Measurements from ENCODE around the gene MPO.

MPO gene

DNA sequence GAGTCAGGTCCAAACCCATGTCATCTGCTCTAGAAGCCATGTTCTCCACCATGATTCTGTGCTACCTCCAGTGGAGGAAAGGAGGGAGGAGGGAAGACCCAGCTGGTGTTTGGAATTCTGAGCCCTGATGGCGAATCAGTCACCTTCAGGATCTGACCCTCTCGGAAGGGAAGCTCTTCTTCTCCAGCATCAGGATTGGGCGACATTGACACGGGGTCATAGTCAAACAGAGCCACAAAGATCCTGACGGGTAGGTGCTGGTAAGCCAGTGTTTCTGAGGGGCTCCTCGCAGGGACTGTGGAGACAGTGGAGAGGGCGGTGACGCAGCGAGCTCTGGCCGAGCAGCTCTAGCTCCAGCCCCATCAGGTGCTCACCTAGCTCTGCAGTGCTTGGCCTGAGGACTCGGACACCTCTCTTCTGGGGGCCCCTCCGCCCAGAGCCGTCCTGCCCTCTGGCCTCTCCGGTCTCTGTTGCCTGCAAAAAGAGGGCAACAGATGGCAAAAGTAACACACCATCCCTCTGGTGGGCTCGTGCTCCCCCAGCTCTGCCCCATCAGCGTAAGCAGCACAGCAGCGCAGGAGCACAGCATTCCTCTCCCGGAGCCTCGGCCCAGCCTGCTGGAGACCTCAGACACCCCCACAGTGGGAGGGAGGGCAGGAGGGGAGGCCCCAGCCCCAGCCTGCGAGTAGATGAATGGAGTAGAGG, 26.9 kb upstream of the MPO start:
- H3K27me3 Mint-ChIP-seq, result no peaks in the 10 kb centered on the region
- no peak for DNase-seq (ENCODE audit: low spot score in 2 of 2)
- no peak for ATAC-seq (replicated peaks; ENCODE audit: extremely low read depth, poor library complexity, severe bottlenecking)
- H3K4me1 Mint-ChIP-seq, result peaks cover 5% of the 10 kb centered on the region
- peaks cover 11% of the 10 kb centered on the region for H3K36me3 Mint-ChIP-seq (ENCODE audit: insufficient read depth)
- no peaks in the 10 kb centered on the region for H3K9me3 Mint-ChIP-seq
- no peak overlapping the region for H3K27ac Mint-ChIP-seq (ENCODE audit: low read depth)
- no peak overlapping the region for H3K4me3 Mint-ChIP-seq

DNA sequence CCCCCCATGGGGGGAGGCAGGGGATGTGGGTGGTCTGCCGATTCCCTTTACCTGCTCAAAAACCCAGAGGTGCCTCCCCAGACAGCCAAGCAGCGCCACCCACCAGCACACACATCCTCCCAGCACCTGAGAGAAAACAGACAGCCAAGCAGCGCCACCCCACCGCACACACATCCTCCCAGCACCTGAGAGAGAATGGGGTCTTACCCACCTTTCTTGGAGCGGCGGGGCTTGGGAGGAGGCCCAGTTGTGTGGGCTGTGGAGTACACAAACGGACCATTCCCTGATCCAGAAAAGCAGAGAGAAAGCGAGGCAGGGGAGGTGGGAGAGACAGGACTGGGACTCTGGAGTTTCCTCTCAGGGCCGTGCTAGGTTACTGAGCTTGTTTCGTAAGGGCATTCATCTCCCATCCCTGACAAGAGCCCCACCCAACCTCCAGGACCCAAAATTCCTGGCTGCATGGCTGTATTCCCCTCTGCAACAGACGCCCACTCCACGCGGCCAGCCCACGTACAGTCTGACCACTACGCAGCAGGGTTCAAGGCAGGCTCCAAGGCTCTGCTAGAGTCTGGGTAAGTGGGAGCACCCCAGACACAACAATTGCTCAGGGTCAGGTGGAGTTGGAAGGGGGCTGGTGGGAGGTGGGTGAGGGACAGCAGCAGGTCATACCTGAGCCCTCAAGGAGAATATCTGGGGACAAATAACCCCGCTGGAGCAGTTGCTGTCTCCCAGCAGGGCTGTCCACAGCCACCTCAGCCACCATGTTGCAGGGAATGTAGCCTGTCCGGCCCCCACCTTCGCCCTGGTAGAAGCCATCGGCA, 25.6 kb upstream of the MPO start:
- H3K4me3 Mint-ChIP-seq, result no peak overlapping the region
- DNase-seq (ENCODE audit: low spot score in 2 of 2) (peak in 1 of 2 donors; percentile 7), ATAC-seq (replicated peaks; ENCODE audit: extremely low read depth, poor library complexity, severe bottlenecking) (no peak)
- H3K4me1 Mint-ChIP-seq, result peaks cover 5% of the 10 kb centered on the region
- no peak overlapping the region for H3K27ac Mint-ChIP-seq (ENCODE audit: low read depth)
- no peaks in the 10 kb centered on the region for H3K9me3 Mint-ChIP-seq
- peaks cover 8% of the 10 kb centered on the region for H3K36me3 Mint-ChIP-seq (ENCODE audit: insufficient read depth)
- H3K27me3 Mint-ChIP-seq, result no peaks in the 10 kb centered on the region

DNA sequence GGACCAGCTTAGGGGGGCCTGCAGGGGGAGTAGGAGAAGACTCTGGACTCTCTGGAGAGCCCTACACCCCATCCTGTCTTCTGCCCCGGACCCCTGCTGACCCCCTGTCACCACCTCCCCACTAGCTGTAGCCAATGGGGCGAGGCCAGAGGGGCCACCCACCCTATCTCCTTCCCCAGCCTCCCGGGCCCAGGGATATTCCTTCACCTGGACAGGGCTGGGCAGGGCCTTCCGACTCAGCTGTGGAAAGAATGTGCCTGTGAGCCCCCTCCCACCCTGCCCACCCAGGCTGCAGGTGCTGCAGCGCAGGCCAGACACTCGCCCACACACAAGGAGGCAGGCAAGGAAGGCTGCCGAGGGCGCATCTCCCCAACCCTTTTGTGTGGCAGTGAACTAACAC, 24.9 kb upstream of the MPO start:
- no peaks in the 10 kb centered on the region for H3K9me3 Mint-ChIP-seq
- no peak overlapping the region for H3K4me3 Mint-ChIP-seq
- no peak for DNase-seq (ENCODE audit: low spot score in 2 of 2)
- peaks cover 8% of the 10 kb centered on the region for H3K36me3 Mint-ChIP-seq (ENCODE audit: insufficient read depth)
- H3K27ac Mint-ChIP-seq (ENCODE audit: low read depth), result no peak overlapping the region
- peaks cover 9% of the 10 kb centered on the region for H3K4me1 Mint-ChIP-seq
- H3K27me3 Mint-ChIP-seq, result no peaks in the 10 kb centered on the region
- ATAC-seq (replicated peaks; ENCODE audit: extremely low read depth, poor library complexity, severe bottlenecking), result no peak

DNA sequence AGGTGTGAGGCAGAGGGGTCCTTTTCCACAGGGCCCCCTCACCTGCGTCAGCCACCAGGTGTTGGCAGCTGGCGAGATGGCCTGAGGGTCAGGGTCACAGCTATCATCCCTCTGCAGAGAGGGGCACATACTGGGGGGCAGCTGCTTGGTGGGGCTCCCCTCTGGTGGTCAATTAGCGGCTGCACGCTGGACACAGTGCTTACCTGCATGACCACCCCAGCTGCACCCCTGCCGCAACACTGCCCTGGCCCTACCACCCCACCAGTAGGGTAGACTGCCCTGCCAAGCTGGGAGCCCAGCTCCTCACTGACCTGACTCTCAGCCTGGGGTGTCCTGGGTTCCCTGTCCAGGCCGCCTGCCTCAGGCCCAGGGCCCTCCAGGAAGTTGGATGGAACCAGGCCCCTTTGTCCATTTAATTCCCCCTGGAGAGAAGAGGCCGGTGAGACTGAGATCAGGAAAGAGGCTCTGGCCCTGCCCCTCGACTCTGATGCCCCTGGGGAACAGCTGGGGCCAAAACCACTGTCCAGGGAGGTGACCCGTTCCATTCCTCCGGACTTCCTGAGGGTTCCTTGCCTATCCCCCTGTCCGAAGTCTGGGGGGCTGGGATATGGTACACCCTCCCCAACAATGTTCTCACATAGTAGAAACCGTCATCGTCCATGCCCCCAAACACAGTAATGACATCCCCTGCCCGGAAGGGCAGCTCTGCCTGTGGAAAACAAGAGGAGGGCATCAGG, 24.2 kb upstream of the MPO start:
- DNase-seq (ENCODE audit: low spot score in 2 of 2) (peak in 1 of 2 donors; percentile 8), ATAC-seq (replicated peaks; ENCODE audit: extremely low read depth, poor library complexity, severe bottlenecking) (no peak)
- Mint-ChIP-seq H3K36me3 (ENCODE audit: insufficient read depth) (peaks cover 8% of the 10 kb centered on the region), H3K4me1 (peaks cover 12% of the 10 kb centered on the region), H3K27ac (ENCODE audit: low read depth) (no peak overlapping the region), H3K9me3 (no peaks in the 10 kb centered on the region), H3K27me3 (no peaks in the 10 kb centered on the region), H3K4me3 (no peak overlapping the region)

DNA sequence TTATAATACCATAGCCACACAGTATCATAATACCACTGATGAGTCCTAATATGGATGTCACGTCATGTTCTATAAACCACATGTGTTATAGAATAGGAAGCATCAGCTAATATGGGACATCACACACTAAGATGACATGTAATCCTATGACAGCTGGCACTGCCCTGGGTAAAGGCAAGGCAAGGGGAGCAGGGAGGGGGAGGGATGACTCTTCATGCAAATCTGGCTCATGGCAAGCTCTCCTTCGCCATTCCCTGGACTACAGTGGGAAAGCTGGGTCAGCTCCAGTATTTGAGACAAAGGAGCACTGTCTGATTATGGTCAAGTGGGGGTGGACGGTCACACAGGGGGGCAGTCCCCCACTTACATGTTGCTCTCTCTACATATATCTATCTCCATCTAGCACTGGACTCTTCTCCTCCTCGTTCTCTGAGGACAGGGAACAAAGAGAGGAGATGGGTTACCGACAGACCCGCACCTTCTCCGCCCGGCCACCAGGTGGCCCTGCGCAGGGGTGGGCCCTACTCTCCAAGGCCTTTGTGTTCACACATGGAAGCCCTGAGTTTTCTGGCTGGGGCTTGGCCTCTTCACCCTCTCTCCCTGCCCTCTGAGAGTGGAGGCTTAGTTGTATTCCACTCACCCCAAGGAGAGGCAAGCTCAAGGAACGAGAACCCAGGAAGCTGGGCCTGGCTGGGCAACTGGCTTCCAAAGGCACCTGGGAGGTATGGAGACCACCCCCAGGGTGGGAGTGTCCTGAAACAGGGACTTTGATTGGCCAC, 23.4 kb upstream of the MPO start:
- peaks cover 5% of the 10 kb centered on the region for H3K36me3 Mint-ChIP-seq (ENCODE audit: insufficient read depth)
- no peaks in the 10 kb centered on the region for H3K27me3 Mint-ChIP-seq
- H3K4me1 Mint-ChIP-seq, result peaks cover 12% of the 10 kb centered on the region
- ATAC-seq (replicated peaks; ENCODE audit: extremely low read depth, poor library complexity, severe bottlenecking) (peak; percentile 79), DNase-seq (ENCODE audit: low spot score in 2 of 2) (peak; percentile 35 to 47)
- no peaks in the 10 kb centered on the region for H3K9me3 Mint-ChIP-seq
- H3K4me3 Mint-ChIP-seq, result no peak overlapping the region
- H3K27ac Mint-ChIP-seq (ENCODE audit: low read depth), result no peak overlapping the region

DNA sequence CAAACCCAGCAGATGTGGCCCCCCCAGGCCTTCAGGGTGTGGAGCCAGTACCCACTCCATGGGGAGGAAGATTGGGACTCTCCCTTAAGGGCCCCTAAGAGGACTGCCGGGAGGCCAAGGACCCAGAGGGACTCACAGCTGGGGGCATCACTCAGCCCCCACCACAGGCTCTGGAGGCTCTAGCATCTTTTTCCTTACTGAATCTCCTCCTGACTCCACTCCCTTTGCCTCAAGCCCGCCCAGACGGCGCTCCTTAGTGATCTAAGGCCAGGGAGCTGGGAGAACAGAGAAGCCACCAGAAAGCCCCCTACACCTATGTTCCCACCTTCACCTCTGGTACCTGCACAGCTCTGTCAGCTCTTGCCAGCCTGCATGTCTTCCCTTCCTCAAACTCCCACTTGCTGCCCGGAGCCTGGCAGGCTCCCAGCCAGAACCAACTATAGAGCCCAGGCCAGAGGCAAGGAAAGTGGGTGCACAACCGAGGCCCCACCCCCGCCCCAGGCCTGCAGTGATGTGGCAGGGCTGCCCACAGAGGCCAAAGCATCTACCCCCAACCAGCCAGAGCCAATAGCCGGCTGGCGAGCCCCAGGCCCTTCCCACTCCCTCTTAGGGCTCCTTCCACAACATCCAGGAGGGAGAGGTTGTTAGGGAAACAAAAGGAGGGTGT, 22.3 kb upstream of the MPO start:
- no peak for DNase-seq (ENCODE audit: low spot score in 2 of 2)
- H3K4me3 Mint-ChIP-seq, result no peak overlapping the region
- peaks cover 5% of the 10 kb centered on the region for H3K36me3 Mint-ChIP-seq (ENCODE audit: insufficient read depth)
- ATAC-seq (replicated peaks; ENCODE audit: extremely low read depth, poor library complexity, severe bottlenecking), result no peak
- H3K9me3 Mint-ChIP-seq, result no peaks in the 10 kb centered on the region
- no peaks in the 10 kb centered on the region for H3K27me3 Mint-ChIP-seq
- H3K4me1 Mint-ChIP-seq, result peaks cover 12% of the 10 kb centered on the region
- H3K27ac Mint-ChIP-seq (ENCODE audit: low read depth), result peak overlapping the region; percentile 13

DNA sequence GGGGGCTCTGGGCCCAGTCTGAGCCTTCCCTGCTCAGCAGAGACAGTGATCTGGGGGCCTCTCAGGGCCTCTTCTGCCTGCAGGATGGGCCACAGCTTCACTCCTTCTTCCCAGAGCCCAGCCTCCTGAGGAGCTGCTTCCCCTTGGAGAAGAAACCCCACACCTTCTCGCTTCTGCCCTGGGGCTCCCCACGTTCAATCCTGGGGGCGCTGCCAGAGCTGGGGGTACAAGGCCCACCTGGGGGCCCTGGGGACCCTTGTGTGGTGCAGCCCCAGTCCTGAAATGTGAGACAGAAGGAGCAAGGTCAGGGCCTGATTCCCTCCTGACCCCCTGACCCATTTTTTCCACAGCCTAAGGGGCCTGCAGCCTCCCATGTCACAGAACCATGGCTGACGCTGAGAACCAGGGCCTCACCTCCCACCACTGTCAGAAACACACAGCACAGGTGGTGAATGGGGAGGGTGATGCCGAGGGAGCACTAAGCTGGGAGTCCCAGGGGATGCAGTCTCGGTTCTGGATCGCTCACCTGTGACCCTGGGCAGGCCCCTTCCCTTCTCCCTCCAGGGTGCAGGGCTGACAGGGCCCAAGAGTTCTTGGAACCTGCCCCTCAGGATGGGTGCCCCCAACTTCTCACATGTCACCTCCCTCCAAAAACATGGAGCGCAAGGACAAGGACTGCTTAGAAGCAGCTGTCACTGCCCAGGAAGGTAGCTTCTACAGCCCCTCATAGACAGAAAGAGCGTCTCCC, 21.6 kb upstream of the MPO start:
- Mint-ChIP-seq H3K4me1 (peaks cover 12% of the 10 kb centered on the region), H3K36me3 (ENCODE audit: insufficient read depth) (peaks cover 5% of the 10 kb centered on the region), H3K4me3 (no peak overlapping the region), H3K27me3 (no peaks in the 10 kb centered on the region), H3K27ac (ENCODE audit: low read depth) (peak overlapping the region; percentile 13), H3K9me3 (no peaks in the 10 kb centered on the region)
- ATAC-seq (replicated peaks; ENCODE audit: extremely low read depth, poor library complexity, severe bottlenecking), result no peak
- peak in 1 of 2 donors; percentile 6 for DNase-seq (ENCODE audit: low spot score in 2 of 2)

DNA sequence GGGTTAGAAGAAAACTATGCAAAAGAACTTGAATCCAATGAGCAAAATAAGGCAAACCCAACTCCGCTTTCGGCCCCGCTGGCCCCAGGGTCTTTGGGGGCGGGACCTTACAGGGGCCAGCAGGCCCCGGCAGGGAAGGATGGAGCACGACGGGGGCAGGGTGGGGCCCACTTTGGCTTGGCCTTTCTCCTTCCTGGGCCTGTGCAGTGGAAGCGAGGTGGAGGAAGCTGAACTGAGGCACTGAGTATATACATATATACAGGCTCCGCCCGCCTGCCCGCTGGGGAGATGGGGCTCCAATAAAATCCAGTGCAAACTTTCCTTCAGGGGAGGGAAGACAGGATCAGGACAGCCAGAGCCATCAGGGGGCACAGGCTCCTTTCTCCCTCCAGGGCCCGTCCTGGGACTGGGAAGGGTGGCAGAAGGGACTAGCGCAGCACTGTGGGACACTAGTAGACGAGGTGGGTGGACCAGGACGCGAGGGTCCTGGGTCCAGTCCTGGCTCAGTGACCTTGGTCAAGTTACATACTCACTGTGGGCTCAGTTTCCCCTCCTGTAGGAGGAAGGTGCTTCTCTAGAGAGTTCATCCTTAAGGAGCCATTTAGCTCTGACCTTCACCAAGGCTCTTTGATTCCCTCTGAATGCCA, 20.9 kb upstream of the MPO start:
- DNase-seq (ENCODE audit: low spot score in 2 of 2) (peak in 1 of 2 donors; percentile 7), ATAC-seq (replicated peaks; ENCODE audit: extremely low read depth, poor library complexity, severe bottlenecking) (no peak)
- H3K9me3 Mint-ChIP-seq, result no peaks in the 10 kb centered on the region
- no peaks in the 10 kb centered on the region for H3K27me3 Mint-ChIP-seq
- H3K4me1 Mint-ChIP-seq, result peaks cover 12% of the 10 kb centered on the region
- H3K36me3 Mint-ChIP-seq (ENCODE audit: insufficient read depth), result peaks cover 5% of the 10 kb centered on the region
- H3K27ac Mint-ChIP-seq (ENCODE audit: low read depth), result no peak overlapping the region
- H3K4me3 Mint-ChIP-seq, result no peak overlapping the region

DNA sequence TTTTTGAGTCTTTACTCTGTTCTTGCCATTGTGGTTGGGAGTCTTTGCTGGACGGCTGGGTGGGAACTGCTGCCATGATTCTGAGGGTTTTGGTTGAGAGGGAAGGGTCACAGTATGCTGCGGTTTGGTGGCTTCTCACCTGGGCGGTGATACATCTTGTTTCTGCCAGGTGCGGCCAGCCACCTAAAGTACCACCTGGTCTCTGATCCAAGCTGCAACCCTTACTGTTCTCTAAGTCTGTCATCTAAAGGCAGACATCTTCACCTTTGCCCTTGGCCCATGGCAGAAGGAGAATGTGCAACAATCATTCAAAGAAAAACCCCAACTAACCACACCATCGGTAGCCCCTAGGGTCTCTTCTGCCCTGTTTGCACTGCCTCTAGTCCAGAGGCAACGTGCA, 19.6 kb upstream of the MPO start:
- no peaks in the 10 kb centered on the region for H3K27me3 Mint-ChIP-seq
- no peak overlapping the region for H3K4me3 Mint-ChIP-seq
- H3K4me1 Mint-ChIP-seq, result peaks cover 12% of the 10 kb centered on the region
- H3K9me3 Mint-ChIP-seq, result no peaks in the 10 kb centered on the region
- peak in 1 of 2 donors; percentile 6 for DNase-seq (ENCODE audit: low spot score in 2 of 2)
- peaks cover 4% of the 10 kb centered on the region for H3K36me3 Mint-ChIP-seq (ENCODE audit: insufficient read depth)
- ATAC-seq (replicated peaks; ENCODE audit: extremely low read depth, poor library complexity, severe bottlenecking), result no peak
- H3K27ac Mint-ChIP-seq (ENCODE audit: low read depth), result no peak overlapping the region

DNA sequence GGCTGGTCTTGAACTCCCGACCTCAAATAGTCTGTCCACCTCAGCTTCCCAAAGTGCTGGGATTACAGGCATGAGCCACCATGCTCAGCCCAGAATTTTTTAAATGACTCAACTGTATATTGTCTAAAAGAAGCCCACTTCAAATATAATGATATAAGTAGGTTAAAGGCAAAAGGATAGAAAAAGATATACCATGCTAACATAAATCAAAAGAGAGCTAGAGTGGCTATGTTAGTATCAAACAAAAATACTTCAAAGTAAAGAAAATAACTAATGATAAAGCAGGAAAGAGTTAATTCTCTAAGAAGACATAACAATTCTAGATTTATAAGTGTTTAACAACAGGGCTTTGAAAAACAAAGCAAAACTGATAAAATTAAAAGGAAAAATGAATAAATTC, 13.3 kb upstream of the MPO start:
- ATAC-seq (replicated peaks; ENCODE audit: extremely low read depth, poor library complexity, severe bottlenecking) (no peak), DNase-seq (ENCODE audit: low spot score in 2 of 2) (no peak)
- Mint-ChIP-seq H3K4me3 (no peak overlapping the region), H3K9me3 (no peaks in the 10 kb centered on the region), H3K36me3 (ENCODE audit: insufficient read depth) (peaks cover 1% of the 10 kb centered on the region), H3K27ac (ENCODE audit: low read depth) (no peak overlapping the region), H3K27me3 (peaks cover 30% of the 10 kb centered on the region), H3K4me1 (no peaks in the 10 kb centered on the region)

DNA sequence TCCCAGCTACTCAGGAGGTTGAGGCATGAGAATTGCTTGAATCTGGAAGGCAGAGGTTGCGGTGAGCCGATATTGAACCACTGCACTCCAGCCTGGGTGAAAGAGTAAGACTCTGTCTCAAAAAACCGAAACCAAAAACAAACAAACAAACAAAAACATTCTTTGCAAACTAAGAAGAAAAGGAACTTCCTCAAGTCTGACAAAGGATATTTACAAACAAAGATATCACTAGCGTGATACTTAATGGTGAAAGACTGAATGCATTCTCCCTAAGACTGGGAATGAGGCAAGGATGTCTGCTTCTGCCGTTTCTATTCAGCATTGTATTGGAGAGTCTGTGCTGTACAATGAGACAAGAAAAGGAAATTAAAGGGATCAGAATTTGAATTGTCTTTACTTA, 10.5 kb upstream of the MPO start:
- no peak for DNase-seq (ENCODE audit: low spot score in 2 of 2)
- Mint-ChIP-seq H3K36me3 (ENCODE audit: insufficient read depth) (peaks cover 1% of the 10 kb centered on the region), H3K27ac (ENCODE audit: low read depth) (no peak overlapping the region), H3K4me3 (no peak overlapping the region), H3K9me3 (no peaks in the 10 kb centered on the region), H3K27me3 (peaks cover 45% of the 10 kb centered on the region), H3K4me1 (no peaks in the 10 kb centered on the region)
- ATAC-seq (replicated peaks; ENCODE audit: extremely low read depth, poor library complexity, severe bottlenecking), result no peak

Data from central memory CD8-positive, alpha-beta T cell (primary cell).